HG03457 (cell line): ENCODE data around the gene NECTIN2.

Source experiments
- ATAC-seq: cut with Tn5 transposase; IDR thresholded peaks from one replicate; pipeline ENCODE4 v1.9.1; 2021; ENCODE audit warnings: moderate number of reproducible peaks; ENCODE audit not compliant: unreplicated experiment

NECTIN2 gene

GRCh38 chr19:44845612-44846454 lies at the start of gene NECTIN2:
NECTIN2 (plus strand) TSS chr19:44846297; CDS start chr19:44846526, 229 bp downstream.
- ATAC-seq: peak; percentile 38

DNA sequence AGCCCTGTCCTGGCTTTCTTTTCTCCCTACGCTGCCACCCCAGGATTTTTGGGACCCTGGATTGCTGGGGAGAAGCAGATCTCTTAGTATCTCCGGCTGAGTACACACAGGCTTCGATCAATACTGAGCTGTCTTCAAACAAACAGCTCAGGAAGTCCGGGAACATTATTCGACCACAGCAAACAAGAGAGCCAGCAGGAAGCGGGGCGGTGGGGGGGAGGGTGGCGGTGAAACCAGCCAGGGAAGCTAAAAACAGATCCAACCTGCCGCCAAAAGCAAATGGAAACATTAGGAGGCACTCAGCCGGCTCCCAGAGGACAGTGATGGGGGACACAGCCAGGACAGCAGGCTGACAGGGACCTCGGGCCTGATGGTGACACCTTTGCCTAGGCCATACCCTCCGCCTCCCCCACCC lies 49.4 kb upstream of the NECTIN2 start:
- ATAC-seq: no peak

- ATAC-seq: no peak
Measured at GRCh38 chr19:44799627-44800346, 46.3 kb upstream of the NECTIN2 start.

- ATAC-seq: no peak
Measured at GRCh38 chr19:44800461-44800860, 45.6 kb upstream of the NECTIN2 start.

- no peak for ATAC-seq
Measured at GRCh38 chr19:44803442-44804428, 42.4 kb upstream of the NECTIN2 start.

- no peak for ATAC-seq
Measured at GRCh38 chr19:44806291-44806690, 39.8 kb upstream of the NECTIN2 start.

DNA sequence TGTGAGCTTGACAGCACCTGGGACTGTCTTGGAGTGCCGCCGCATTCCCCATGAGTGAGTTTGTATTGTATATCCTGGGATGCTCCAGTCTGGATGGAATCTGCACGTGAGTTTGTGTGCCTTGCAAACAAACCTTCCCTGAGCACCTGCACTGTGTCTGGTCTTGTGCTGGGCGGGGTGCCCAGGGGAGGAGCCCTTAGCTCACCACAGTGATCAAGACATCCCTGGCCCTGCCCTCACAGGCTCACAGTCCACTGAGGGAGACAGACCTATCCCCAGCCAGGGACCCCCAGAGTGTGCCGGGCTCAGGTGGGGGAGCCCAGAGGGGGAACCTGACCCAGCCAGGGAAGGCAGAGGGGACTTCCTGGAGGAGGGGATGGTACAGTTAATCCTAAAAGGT lies 38.9 kb upstream of the NECTIN2 start:
- ATAC-seq: no peak

DNA sequence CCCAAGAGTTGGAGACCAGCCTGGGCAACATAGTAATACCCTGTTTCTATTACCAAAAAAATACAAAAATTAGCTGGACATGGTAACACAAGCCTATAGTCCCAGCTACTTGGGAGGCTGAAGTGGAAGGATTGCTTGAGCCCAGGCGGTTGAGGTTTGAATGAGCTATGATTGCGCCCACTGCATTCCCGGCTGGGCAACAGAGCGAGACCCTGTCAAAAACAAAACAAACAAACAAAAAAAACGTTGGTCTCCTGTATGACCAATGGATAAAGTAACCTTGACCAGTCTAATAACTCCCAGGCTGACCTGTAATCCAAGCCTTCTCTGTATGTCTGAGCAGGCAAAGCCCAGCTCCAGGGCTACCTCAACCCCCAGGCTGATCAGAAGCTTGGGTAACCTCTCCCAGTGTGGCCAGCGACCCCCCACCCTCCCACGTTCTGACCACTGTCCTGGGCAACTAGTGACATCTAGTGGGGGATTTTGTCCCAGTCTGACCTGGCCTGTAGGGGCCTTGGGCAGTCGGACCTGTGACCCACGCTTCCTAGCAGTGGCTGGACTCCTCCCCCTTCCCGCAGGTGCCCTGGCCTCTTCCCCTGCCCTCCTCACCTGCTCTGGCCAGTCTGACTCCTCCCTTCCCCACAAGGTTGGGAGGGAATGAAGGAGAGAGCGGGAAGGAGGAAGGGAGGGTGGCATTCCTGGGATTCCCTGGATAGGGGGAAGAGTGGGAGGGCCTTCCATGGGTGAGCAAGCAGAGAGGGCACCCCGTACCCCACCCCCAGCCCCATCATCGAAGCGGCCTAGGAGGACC lies 38.2 kb upstream of the NECTIN2 start:
- ATAC-seq: no peak

- no peak for ATAC-seq
Measured at GRCh38 chr19:44808463-44809371, 37.4 kb upstream of the NECTIN2 start, which contains the start of gene BCAM. BCAM (plus strand) TSS chr19:44809103; CDS start chr19:44809125, 22 bp downstream.

DNA sequence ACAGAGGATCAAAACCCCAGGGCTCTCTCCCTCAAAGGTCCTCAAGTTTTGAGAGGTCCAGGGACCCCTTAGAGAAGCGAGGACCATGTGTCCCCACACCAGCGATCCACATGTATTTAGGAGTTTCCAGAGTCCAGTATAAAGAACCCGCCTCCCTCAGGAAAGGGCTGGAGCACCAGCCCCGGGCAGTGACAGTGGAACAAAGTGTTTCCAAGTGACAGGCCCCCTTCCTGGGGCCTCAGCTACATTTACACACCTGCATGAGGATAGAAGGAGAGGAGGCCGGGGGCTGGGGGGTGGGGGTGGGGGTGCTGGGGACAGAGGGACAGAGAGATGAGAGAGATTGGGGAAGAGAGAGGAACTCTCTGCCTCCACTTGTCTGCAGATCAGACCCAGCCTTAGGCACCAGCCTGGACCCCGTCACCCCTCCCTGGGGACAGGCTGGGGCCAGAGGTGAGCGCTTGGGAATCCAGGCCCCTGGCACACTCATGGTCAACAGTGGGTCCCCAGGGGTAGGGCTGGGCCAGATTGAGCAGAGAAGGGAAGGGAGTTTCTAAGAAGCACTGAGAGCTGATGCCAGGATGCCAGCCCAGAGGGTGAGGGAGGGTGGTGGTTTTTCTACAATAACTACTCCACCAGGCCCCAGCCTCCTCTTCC lies 36.4 kb upstream of the NECTIN2 start:
- no peak for ATAC-seq

DNA sequence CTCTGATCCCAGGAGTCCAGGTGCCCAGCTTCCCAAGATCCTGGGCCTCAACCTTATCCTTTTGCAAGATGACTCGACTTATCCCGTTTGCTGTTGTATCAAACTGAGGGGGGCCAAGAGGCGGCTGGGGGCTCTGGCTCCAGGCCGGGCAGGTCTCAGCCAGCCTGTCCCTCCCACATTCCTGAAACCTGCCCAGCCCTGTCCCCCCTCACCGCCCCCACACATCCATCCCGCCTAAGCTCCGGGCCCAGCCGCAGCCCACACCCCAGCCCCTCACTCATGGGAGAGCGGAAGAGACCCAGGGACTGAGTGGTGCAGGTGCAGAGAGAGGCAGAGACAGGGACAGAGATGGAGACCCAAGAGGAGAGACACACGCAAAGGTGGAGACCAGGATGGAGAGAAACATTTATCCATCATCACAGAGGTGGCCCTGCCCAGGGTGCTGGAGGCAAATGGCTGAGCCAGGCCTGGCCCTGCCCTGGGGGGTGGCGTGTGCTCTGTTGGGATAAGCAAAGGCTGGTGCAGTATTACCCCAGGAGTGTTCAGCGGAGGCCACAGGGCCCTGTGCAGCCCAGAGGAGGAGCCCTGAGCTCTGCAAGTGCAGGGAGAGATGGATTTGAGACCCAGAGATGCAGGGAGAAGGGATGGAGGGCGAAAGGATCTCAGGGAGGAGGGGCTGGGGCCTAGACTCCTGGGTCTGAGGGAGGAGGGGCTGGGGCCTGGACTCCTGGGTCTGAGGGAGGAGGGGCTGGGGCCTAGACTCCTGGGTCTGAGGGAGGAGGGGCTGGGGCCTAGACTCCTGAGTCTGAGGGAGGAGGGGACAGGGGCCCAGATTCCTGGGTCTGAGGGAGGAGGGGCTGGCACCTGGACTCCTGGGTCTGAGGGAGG lies 35.6 kb upstream of the NECTIN2 start:
- no peak for ATAC-seq

- ATAC-seq: no peak
Measured at GRCh38 chr19:44811122-44811419, 35.0 kb upstream of the NECTIN2 start.

- ATAC-seq: no peak
Measured at GRCh38 chr19:44812142-44812718, 33.9 kb upstream of the NECTIN2 start.

DNA sequence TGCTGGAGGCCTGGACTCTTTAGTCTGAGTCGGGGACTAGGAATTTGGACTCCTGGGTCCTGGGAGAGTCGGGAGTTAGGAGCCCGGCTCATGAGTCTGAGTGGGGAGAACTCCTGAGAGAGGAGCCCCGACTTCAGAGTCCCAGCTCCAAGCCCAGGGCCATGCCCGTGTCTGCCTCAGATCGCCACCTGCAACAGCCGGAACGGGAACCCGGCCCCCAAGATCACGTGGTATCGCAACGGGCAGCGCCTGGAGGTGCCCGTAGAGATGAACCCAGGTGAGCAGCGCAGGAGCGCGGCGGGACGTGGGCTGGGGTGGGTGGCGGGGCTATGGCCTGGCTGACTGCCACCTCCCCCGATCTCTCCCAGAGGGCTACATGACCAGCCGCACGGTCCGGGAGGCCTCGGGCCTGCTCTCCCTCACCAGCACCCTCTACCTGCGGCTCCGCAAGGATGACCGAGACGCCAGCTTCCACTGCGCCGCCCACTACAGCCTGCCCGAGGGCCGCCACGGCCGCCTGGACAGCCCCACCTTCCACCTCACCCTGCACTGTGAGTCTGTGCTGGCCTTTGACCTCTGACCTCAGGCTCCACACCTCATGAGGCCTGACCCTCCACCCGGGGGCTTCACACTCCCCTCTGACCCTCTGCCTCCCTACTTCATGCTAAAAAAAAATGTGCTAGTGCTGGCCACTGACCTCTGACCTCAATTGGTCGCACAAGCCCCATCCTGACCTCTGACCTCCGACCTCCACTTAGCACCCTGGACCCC lies 32.8 kb upstream of the NECTIN2 start:
- no peak for ATAC-seq

DNA sequence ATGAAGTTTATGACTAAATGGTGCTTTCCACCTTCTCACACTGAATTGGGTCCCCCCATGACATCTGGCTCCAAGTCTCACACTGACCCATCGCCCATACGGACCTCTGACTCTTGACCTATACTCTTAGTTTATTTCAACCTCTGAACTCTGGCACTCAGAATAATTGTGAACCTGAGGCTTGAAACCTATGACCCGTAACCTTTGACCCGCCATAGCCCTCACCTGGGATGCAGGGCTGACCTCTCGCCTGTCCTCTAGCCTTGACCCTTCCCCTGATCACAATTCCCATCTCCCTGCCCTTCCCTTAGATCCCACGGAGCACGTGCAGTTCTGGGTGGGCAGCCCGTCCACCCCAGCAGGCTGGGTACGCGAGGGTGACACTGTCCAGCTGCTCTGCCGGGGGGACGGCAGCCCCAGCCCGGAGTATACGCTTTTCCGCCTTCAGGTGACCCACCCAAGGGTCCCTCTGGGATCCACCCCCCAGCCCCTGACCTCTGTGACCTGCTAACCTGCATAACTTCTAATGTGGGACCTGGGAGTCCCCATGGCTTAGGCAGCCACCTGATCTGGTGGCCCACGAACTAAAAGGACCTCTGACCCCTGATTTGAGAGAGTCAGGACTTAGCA lies 32.1 kb upstream of the NECTIN2 start:
- no peak for ATAC-seq

DNA sequence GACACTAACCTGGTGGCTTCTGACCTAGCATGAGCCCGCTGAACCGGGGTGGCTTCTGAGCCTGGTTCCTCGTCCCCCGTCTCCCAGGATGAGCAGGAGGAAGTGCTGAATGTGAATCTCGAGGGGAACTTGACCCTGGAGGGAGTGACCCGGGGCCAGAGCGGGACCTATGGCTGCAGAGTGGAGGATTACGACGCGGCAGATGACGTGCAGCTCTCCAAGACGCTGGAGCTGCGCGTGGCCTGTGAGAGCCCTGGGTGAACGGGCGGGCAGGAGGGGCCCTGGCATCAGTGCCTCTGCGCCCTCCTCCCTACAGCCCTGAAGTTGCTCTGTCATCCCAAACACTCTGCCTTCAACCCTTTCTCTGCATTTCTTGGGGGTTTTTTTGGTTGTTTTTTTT lies 31.6 kb upstream of the NECTIN2 start:
- ATAC-seq: no peak
